ENCODE measurements around the gene SPNS1.

The SPNS1 gene

DNA sequence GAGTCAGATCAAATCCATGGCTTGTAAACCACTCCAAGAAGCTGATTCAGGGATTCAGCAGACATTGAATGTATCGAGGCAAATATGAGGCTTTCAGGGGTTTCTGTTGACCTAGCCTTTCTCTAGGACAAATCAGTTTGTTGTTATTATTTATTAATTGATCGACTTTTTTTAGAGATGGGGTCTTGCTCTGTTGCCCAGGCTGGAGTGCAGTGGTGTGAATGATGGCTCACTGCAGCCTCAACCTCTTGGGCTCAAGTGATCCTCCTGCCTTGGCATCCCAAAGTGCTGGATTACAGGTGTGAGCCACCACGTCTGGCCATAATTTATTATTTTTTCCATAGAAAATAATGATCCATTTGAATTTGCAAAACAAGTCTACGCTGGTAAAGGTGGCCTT lies 37.3 kb downstream of the SPNS1 start:
- Histone ChIP-seq H2AFZ (ENCODE audit: low read length) (no peak overlapping the region), H3K36me3 (replicated peaks; ENCODE audit: insufficient read depth, low read length) (no peaks in the 10 kb centered on the region), H3F3A (ENCODE audit: insufficient read depth, low read length) (no peaks in the 10 kb centered on the region), H3K27ac (ENCODE audit: low read length) (no peak overlapping the region), H3K27me3 (replicated peaks; ENCODE audit: insufficient read depth, low read length) (no peaks in the 10 kb centered on the region), H3K79me2 (ENCODE audit: low read length) (no peaks in the 10 kb centered on the region), H3K9me2 (replicated peaks; ENCODE audit: insufficient read depth, low read length) (no peaks in the 10 kb centered on the region), H3K4me3 (ENCODE audit: low read length) (no peak overlapping the region), H3K9ac (ENCODE audit: low read length) (no peak overlapping the region), H4K20me1 (ENCODE audit: insufficient read depth, low read length) (no peaks in the 10 kb centered on the region), H3K4me1 (ENCODE audit: low read length) (no peaks in the 10 kb centered on the region), H3K4me2 (ENCODE audit: low read depth, low read length) (no peak overlapping the region), H3K9me3 (replicated peaks; ENCODE audit: insufficient read depth, low read length) (no peaks in the 10 kb centered on the region)
- DNase-seq, result no peak
- no peak for TF ChIP-seq EZH2 (optimal IDR thresholded peaks at IDR 0.05; ENCODE audit: low read depth, low read length)
- TF ChIP-seq, protein P1, sequence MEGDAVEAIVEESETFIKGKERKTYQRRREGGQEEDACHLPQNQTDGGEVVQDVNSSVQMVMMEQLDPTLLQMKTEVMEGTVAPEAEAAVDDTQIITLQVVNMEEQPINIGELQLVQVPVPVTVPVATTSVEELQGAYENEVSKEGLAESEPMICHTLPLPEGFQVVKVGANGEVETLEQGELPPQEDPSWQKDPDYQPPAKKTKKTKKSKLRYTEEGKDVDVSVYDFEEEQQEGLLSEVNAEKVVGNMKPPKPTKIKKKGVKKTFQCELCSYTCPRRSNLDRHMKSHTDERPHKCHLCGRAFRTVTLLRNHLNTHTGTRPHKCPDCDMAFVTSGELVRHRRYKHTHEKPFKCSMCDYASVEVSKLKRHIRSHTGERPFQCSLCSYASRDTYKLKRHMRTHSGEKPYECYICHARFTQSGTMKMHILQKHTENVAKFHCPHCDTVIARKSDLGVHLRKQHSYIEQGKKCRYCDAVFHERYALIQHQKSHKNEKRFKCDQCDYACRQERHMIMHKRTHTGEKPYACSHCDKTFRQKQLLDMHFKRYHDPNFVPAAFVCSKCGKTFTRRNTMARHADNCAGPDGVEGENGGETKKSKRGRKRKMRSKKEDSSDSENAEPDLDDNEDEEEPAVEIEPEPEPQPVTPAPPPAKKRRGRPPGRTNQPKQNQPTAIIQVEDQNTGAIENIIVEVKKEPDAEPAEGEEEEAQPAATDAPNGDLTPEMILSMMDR (IDR thresholded peaks at IDR 0.05; ENCODE audit: low read length), result no peak
- no peak for TF ChIP-seq EZH2phosphoT487 (IDR thresholded peaks at IDR 0.05; ENCODE audit: low read length)

DNA sequence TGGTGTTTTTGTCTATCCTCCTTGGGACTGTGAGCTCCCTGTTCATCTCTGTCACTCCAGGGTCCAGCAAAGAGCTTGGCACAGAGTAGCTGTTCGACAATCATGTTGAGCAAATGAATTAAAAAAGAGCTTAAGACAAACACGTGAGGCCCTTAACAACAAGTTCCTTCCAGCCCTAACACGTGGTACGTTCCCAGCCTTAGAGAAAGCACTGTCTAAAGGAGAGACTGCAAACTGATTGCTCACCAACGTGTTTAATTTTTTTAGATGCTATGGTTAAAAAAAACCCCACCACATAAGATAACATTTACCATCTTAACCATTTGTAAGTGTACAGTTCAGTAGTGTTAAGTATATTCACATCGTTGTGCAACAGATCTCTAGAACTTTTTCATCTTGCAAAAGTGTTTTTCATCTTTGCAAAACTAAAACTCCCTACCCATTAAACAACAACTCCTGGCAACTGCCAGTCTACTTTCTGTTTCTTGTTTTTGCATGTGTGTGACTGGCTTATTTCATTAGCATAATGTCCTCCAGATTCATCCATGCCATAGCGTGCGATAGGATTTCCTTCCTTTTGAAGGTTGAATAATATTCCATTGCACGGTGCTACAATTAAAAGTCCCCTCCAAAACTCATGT lies 38.5 kb downstream of the SPNS1 start:
- H3K4me1 ChIP-seq (ENCODE audit: low read length), result no peaks in the 10 kb centered on the region
- DNase-seq, result no peak
- no peak overlapping the region for H2AFZ ChIP-seq (ENCODE audit: low read length)
- no peaks in the 10 kb centered on the region for H3K9me2 ChIP-seq (replicated peaks; ENCODE audit: insufficient read depth, low read length)
- TF ChIP-seq, protein P1 (IDR thresholded peaks at IDR 0.05; ENCODE audit: low read length), result no peak
- no peak for TF ChIP-seq EZH2phosphoT487 (IDR thresholded peaks at IDR 0.05; ENCODE audit: low read length)
- TF ChIP-seq EZH2 (optimal IDR thresholded peaks at IDR 0.05; ENCODE audit: low read depth, low read length), result no peak
- no peaks in the 10 kb centered on the region for H3K9me3 ChIP-seq (replicated peaks; ENCODE audit: insufficient read depth, low read length)
- no peak overlapping the region for H3K9ac ChIP-seq (ENCODE audit: low read length)
- no peaks in the 10 kb centered on the region for H3F3A ChIP-seq (ENCODE audit: insufficient read depth, low read length)
- no peaks in the 10 kb centered on the region for H3K27me3 ChIP-seq (replicated peaks; ENCODE audit: insufficient read depth, low read length)
- no peaks in the 10 kb centered on the region for H4K20me1 ChIP-seq (ENCODE audit: insufficient read depth, low read length)
- H3K27ac ChIP-seq (ENCODE audit: low read length), result no peak overlapping the region
- H3K4me3 ChIP-seq (ENCODE audit: low read length), result no peak overlapping the region
- H3K79me2 ChIP-seq (ENCODE audit: low read length), result no peaks in the 10 kb centered on the region
- no peaks in the 10 kb centered on the region for H3K36me3 ChIP-seq (replicated peaks; ENCODE audit: insufficient read depth, low read length)
- H3K4me2 ChIP-seq (ENCODE audit: low read depth, low read length), result no peak overlapping the region

DNA sequence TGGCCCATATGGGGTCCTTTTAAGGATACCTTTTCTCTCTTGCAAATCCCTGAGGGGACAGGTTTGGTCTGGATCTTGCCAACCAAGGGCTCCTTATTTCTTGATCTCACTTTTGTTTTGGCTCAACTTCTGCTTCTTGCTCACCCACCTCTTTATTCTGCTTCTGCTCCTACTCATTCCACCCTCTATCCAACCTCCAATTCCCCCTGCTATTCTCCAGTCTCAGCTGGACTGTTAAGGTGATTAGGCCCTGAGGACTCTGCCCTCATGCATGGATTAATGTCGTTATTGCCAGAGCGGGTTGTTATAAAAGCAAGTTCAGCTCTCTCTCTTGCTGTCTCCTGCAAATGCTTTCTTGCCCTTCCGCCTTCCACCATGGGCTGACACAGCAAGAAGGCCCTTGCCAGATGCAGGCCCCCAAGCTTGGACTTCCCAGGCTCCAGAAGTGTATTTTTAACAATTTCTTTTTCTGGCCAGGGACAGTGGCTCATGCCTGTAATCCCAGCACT lies 40.0 kb downstream of the SPNS1 start:
- Histone ChIP-seq H3F3A (ENCODE audit: insufficient read depth, low read length) (no peaks in the 10 kb centered on the region), H3K79me2 (ENCODE audit: low read length) (no peaks in the 10 kb centered on the region), H2AFZ (ENCODE audit: low read length) (no peak overlapping the region), H4K20me1 (ENCODE audit: insufficient read depth, low read length) (no peaks in the 10 kb centered on the region), H3K9me2 (replicated peaks; ENCODE audit: insufficient read depth, low read length) (no peaks in the 10 kb centered on the region), H3K36me3 (replicated peaks; ENCODE audit: insufficient read depth, low read length) (no peaks in the 10 kb centered on the region), H3K27me3 (replicated peaks; ENCODE audit: insufficient read depth, low read length) (no peaks in the 10 kb centered on the region), H3K4me3 (ENCODE audit: low read length) (no peak overlapping the region), H3K4me2 (ENCODE audit: low read depth, low read length) (no peak overlapping the region), H3K4me1 (ENCODE audit: low read length) (no peaks in the 10 kb centered on the region), H3K27ac (ENCODE audit: low read length) (no peak overlapping the region), H3K9ac (ENCODE audit: low read length) (no peak overlapping the region), H3K9me3 (replicated peaks; ENCODE audit: insufficient read depth, low read length) (no peaks in the 10 kb centered on the region)
- DNase-seq, result no peak
- TF ChIP-seq EZH2phosphoT487 (IDR thresholded peaks at IDR 0.05; ENCODE audit: low read length) (no peak), EZH2 (optimal IDR thresholded peaks at IDR 0.05; ENCODE audit: low read depth, low read length) (no peak)
- TF ChIP-seq, protein P1 (IDR thresholded peaks at IDR 0.05; ENCODE audit: low read length), result no peak
